B cell (primary cell): ENCODE results near the gene SSR3. TPM values are rescaled to one million over a fixed set of nuclear protein-coding genes. Genes with fewer than 3 reads are reported as not detected.

ENCODE experiments used
- ATAC-seq: fragments of 200-7000 bp; cut with Tn5 transposase; one replicate; pipeline ENCODE4 v1.10.0; 2021; ENCODE audit warnings: low read depth, mild to moderate bottlenecking, moderate number of reproducible peaks, moderate library complexity
- CTCF ChIA-PET: fragments of 350-600 bp; sonication (Branson Sonifier 250); formaldehyde crosslinking; loops from one replicate; lab custom pipeline; 2021; ENCODE audit warnings: antibody characterized with exemption, inconsistent platforms; lab: Charles Lee
- POLR2A ChIA-PET: fragments of 350-600 bp; sonication (Branson Sonifier 250); formaldehyde crosslinking; loops from one replicate; lab custom pipeline; 2021; ENCODE audit warnings: antibody characterized with exemption; lab: Charles Lee
- DNase-seq: peaks from one replicate; pipeline ENCODE4 v3.0.0; 2013
- H2AFZ ChIP-seq: 2 replicates; pipeline ENCODE4 v1.6.1; 2012; ENCODE audit warnings: mild to moderate bottlenecking, low read depth, low read length; ENCODE audit not compliant: insufficient read depth, poor library complexity, severe bottlenecking
- H3K27ac ChIP-seq, 2 donors: 1 replicate in 1 of 2; 2 replicates in 1 of 2; pipeline ENCODE4 v1.5.1; 2012 to 2013; ENCODE audit warnings: low read length in 2 of 2, mild to moderate bottlenecking in 2 of 2, moderate library complexity in 1 of 2
- H3K27me3 ChIP-seq, 4 experiments: fragments of 200-600 bp in 1 of 4; sonication (generic) in 1 of 4; replicated peaks in 1 of 4; 1 replicate in 2 of 4; 2 replicates in 2 of 4; pipeline versions ENCODE4 v1.6.1 to v1.7.0; 2013 to 2016; ENCODE audit warnings: low read length in 3 of 4, mild to moderate bottlenecking in 2 of 4, mixed read lengths in 1 of 4, moderate library complexity in 1 of 4; ENCODE audit not compliant: insufficient read depth in 4 of 4, control insufficient read depth in 3 of 4; ENCODE audit errors: control extremely low read depth in 1 of 4
- H3K36me3 ChIP-seq, 2 experiments: replicated peaks in 1 of 2; 1 replicate in 1 of 2; 2 replicates in 1 of 2; pipeline versions ENCODE4 v1.6.1 to v1.7.1; 2013; ENCODE audit warnings: low read length in 1 of 2; ENCODE audit not compliant: insufficient read depth in 2 of 2, control insufficient read depth in 1 of 2; ENCODE audit errors: control extremely low read depth in 1 of 2, extremely low read depth in 1 of 2
- H3K4me1 ChIP-seq, 2 donors: fragments of 200-600 bp in 1 of 2; sonication (generic) in 1 of 2; 1 replicate in 1 of 2; 2 replicates in 1 of 2; pipeline versions ENCODE4 v1.5.1 to v1.6.1; 2013 to 2017; ENCODE audit warnings: low read length in 2 of 2; ENCODE audit not compliant: control insufficient read depth in 2 of 2, insufficient read depth in 2 of 2
- H3K4me2 ChIP-seq: replicated peaks from 2 replicates; pipeline ENCODE3; 2012; ENCODE audit warnings: mild to moderate bottlenecking, low read depth, low read length; ENCODE audit not compliant: poor library complexity, severe bottlenecking
- H3K4me3 ChIP-seq, 5 experiments: fragments of 200-600 bp in 1 of 5; sonication (generic) in 1 of 5; 1 replicate in 3 of 5; 2 replicates in 2 of 5; pipeline versions ENCODE4 v1.5.1 to v1.7.0; 2011 to 2016; ENCODE audit warnings: low read length in 4 of 5, mild to moderate bottlenecking in 4 of 5, low read depth in 2 of 5, control low read depth in 1 of 5, moderate library complexity in 1 of 5; ENCODE audit not compliant: insufficient read depth in 1 of 5; ENCODE audit errors: control extremely low read depth in 1 of 5, extremely low read depth in 1 of 5
- H3K79me2 ChIP-seq: fragments of 200-600 bp; sonication (generic); one replicate; pipeline ENCODE4 v1.6.0; 2016; ENCODE audit warnings: low read length; ENCODE audit not compliant: control insufficient read depth, insufficient read depth
- H3K9ac ChIP-seq: fragments of 200-600 bp; sonication (generic); 2 replicates; pipeline ENCODE4 v1.6.1; 2017; ENCODE audit warnings: mild to moderate bottlenecking, low read length, moderate library complexity
- H3K9me3 ChIP-seq, 3 donors: one replicate each; pipeline versions ENCODE4 v1.6.1 to v1.7.1; 2013; ENCODE audit warnings: low read length in 2 of 3; ENCODE audit not compliant: control insufficient read depth in 2 of 3, insufficient read depth in 1 of 3; ENCODE audit errors: control extremely low read depth in 1 of 3
- H4K20me1 ChIP-seq: 2 replicates; pipeline ENCODE4 v1.6.0; 2012; ENCODE audit warnings: mild to moderate bottlenecking, low read length; ENCODE audit not compliant: insufficient read depth, control insufficient read depth, poor library complexity, severe bottlenecking
- H3K27ac Mint-ChIP-seq: one replicate; pipeline ENCODE4 v1.8.0; 2021; ENCODE audit warnings: mixed read lengths
- H3K27me3 Mint-ChIP-seq: one replicate; pipeline ENCODE4 v1.8.0; 2021; ENCODE audit warnings: mixed read lengths
- H3K4me1 Mint-ChIP-seq: one replicate; pipeline ENCODE4 v1.8.0; 2021; ENCODE audit warnings: mixed read lengths
- H3K4me3 Mint-ChIP-seq: one replicate; pipeline ENCODE4 v1.8.0; 2021; ENCODE audit warnings: mixed read lengths
- H3K9me3 Mint-ChIP-seq: one replicate; pipeline ENCODE4 v1.8.0; 2022; ENCODE audit warnings: mixed read lengths; ENCODE audit not compliant: insufficient read depth
- CTCF ChIP-seq: fragments of 200-600 bp; IDR thresholded peaks from one replicate; pipeline ENCODE4 v1.8.0; 2022; ENCODE audit warnings: antibody characterized with exemption, mild to moderate bottlenecking
- EZH2 ChIP-seq: IDR thresholded peaks from 2 replicates; pipeline ENCODE4 v1.6.1; 2012; ENCODE audit warnings: borderline replicate concordance, low read depth, mild to moderate bottlenecking, moderate library complexity, low read length; ENCODE audit not compliant: insufficient read depth, poor library complexity, severe bottlenecking
- WGBS: methylation state at CpG from one replicate; pipeline ENCODE4 v1.1.5; 2013; ENCODE audit warnings: missing lambda C conversion rate; ENCODE audit not compliant: insufficient coverage; 5-methylcytosine and 5-hydroxymethylcytosine counted together
- intact Hi-C: fragments of 100-400 bp; cut with micrococcal nuclease; formaldehyde crosslinking; loops from one replicate; pipeline ENCODE4 v1.10.0; 2022
- polyA plus RNA-seq: library from polyadenylated mRNA; depleted of rRNA; stranded (reverse); fragments of >200 nt; gene quantifications from 2 replicates; pipeline ENCODE4 v1.2.3, GENCODE V29; 2012
- total RNA-seq, 2 donors: library from RNA; stranded (reverse); fragments of 120-200 nt in 1 of 2; gene quantifications; 1 replicate in 1 of 2; 2 replicates in 1 of 2; pipeline versions ENCODE4 v1.2.3 to v1.2.4, GENCODE V29; 2013 to 2022

The SSR3 gene
- total and polyA plus RNA-seq, 2 donors (not counting 1 experiment from before 2014, with no cell fraction given), result 17.5 to 69.2 TPM

- ChIA-PET CTCF (interaction anchor here (0.8 to 3.3 kb wide), 3 partner anchors 16 to 645 kb away, joined by 3 to 16 read pairs (median 4); no protein-coding TSS in a partner anchor), POLR2A (no interaction called here)
- H2AFZ ChIP-seq, result no peak overlapping the region
- H3K9me3 Mint-ChIP-seq, result no peaks in the 10 kb centered on the region
- H3K27me3 ChIP-seq, result peaks cover 0 to 4% (median 0%) of the 10 kb centered on the region in 4 experiments
- no peak overlapping the region for H3K4me3 Mint-ChIP-seq
- no peak overlapping the region for H3K9ac ChIP-seq
- 90% methylated on average over 2 of the region's 3 CpGs for WGBS
- H3K27ac Mint-ChIP-seq, result no peak overlapping the region
- no peaks in the 10 kb centered on the region for H3K4me1 Mint-ChIP-seq
- H3K4me3 ChIP-seq, result no peak overlapping the region
- no peak for ATAC-seq
- no peaks in the 10 kb centered on the region for H4K20me1 ChIP-seq
- H3K36me3 ChIP-seq, result no peaks in the 10 kb centered on the region
- no peaks in the 10 kb centered on the region for H3K9me3 ChIP-seq
- H3K79me2 ChIP-seq, result no peaks in the 10 kb centered on the region
- no peak overlapping the region for H3K4me2 ChIP-seq
- H3K27ac ChIP-seq, result no peak overlapping the region
- no peaks in the 10 kb centered on the region for H3K4me1 ChIP-seq
- no peak for DNase-seq
- intact Hi-C loops, result no loop called here
- TF ChIP-seq CTCF (no peak), EZH2 (no peak)
- peaks cover 10% of the 10 kb centered on the region for H3K27me3 Mint-ChIP-seq
Measured at GRCh38 chr3:156492801-156493261, 62.1 kb downstream of the SSR3 start.

- H3K4me3 ChIP-seq, result no peak overlapping the region
- no peaks in the 10 kb centered on the region for H3K4me1 Mint-ChIP-seq
- no peak overlapping the region for H3K9ac ChIP-seq
- no peak for TF ChIP-seq EZH2
- no peak for TF ChIP-seq CTCF
- no peaks in the 10 kb centered on the region for H3K4me1 ChIP-seq
- H3K27ac ChIP-seq, result no peak overlapping the region
- ChIA-PET POLR2A (no interaction called here), CTCF (interaction anchor here (1.0 to 3.3 kb wide), 2 partner anchors 17 to 20 kb away, joined by 3 to 16 read pairs; no protein-coding TSS in a partner anchor)
- H4K20me1 ChIP-seq, result no peaks in the 10 kb centered on the region
- H3K27ac Mint-ChIP-seq, result no peak overlapping the region
- H3K4me2 ChIP-seq, result no peak overlapping the region
- no peak for ATAC-seq
- intact Hi-C loops, result no loop called here
- peaks cover 10% of the 10 kb centered on the region for H3K27me3 Mint-ChIP-seq
- H3K4me3 Mint-ChIP-seq, result no peak overlapping the region
- H3K36me3 ChIP-seq, result no peaks in the 10 kb centered on the region
- H2AFZ ChIP-seq, result no peak overlapping the region
- WGBS, result 39% methylated on average over 2 of the region's 3 CpGs
- no peaks in the 10 kb centered on the region for H3K79me2 ChIP-seq
- no peak for DNase-seq
- no peaks in the 10 kb centered on the region for H3K9me3 Mint-ChIP-seq
- H3K9me3 ChIP-seq, result no peaks in the 10 kb centered on the region
- H3K27me3 ChIP-seq, result peaks cover 0 to 4% (median 0%) of the 10 kb centered on the region in 4 experiments
Measured at GRCh38 chr3:156491192-156491591, 63.7 kb downstream of the SSR3 start.
